Mesenteric fat pad (tissue), 1 donor: ENCODE measurements around the gene WSCD2. TPM values are rescaled to one million over a fixed set of nuclear protein-coding genes. Genes with fewer than 3 reads are reported as not detected.

Experiments
- DNase-seq: peaks from one replicate; pipeline ENCODE4 v3.0.0-alpha.2; 2020; ENCODE audit warnings: low spot score
- total RNA-seq: library from RNA; stranded (reverse); fragmentation: NEBNext Ultra II Directional; extraction: Animal tissue kit (Norgen Biotek cat#: 25700); gene quantifications from one replicate; pipeline ENCODE4 v1.2.1, GENCODE V29; 2021
- donor health status: DM: yes; HTN: yes; CAD: no.

Gene WSCD2
- total RNA-seq, 1 donor from 2014 or later: 0.42 TPM

- no peak for DNase-seq
These were observed 102.9 kb downstream of the WSCD2 start for GRCh38 chr12:108231909-108232434.

GRCh38 chr12:108232565-108232964 is 103.5 kb downstream of the WSCD2 start:
- DNase-seq: no peak

- no peak for DNase-seq
These were observed 105.1 kb downstream of the WSCD2 start for GRCh38 chr12:108234158-108234557.

GRCh38 chr12:108235197-108235984 is 106.3 kb downstream of the WSCD2 start:
- peak; percentile 57 for DNase-seq

GRCh38 chr12:108235985-108236263 is 106.8 kb downstream of the WSCD2 start:
- no peak for DNase-seq

- no peak for DNase-seq
These were observed 107.3 kb downstream of the WSCD2 start for GRCh38 chr12:108236366-108236765.

GRCh38 chr12:108237272-108237671 is 108.2 kb downstream of the WSCD2 start:
- DNase-seq: no peak

- DNase-seq: no peak
These were observed 109.4 kb downstream of the WSCD2 start for GRCh38 chr12:108238474-108238873.

GRCh38 chr12:108239378-108239777 is 110.3 kb downstream of the WSCD2 start:
- no peak for DNase-seq

- DNase-seq: no peak
These were observed 111.1 kb downstream of the WSCD2 start for GRCh38 chr12:108240027-108240785.

- no peak for DNase-seq
These were observed 111.8 kb downstream of the WSCD2 start for GRCh38 chr12:108240928-108241327.

GRCh38 chr12:108241986-108242703 is 113.1 kb downstream of the WSCD2 start:
- no peak for DNase-seq

- DNase-seq: no peak
These were observed 118.0 kb downstream of the WSCD2 start for GRCh38 chr12:108247130-108247529.

- no peak for DNase-seq
These were observed 118.9 kb downstream of the WSCD2 start for GRCh38 chr12:108248011-108248410.

- DNase-seq: no peak
These were observed 123.4 kb downstream of the WSCD2 start for GRCh38 chr12:108252523-108252922.

- DNase-seq: no peak
These were observed 124.5 kb downstream of the WSCD2 start for GRCh38 chr12:108253540-108253939.

- DNase-seq: no peak
These were observed 124.9 kb downstream of the WSCD2 start for GRCh38 chr12:108254030-108254429.

GRCh38 chr12:108254517-108255251 is 125.6 kb downstream of the WSCD2 start:
- no peak for DNase-seq

- DNase-seq: no peak
These were observed 126.1 kb downstream of the WSCD2 start for GRCh38 chr12:108255252-108255602.

- DNase-seq: no peak
These were observed 127.9 kb downstream of the WSCD2 start for GRCh38 chr12:108257004-108257403.

GRCh38 chr12:108257610-108258106 is 128.6 kb downstream of the WSCD2 start:
- no peak for DNase-seq
